ENCODE measurements around the gene GNA12.

DNA sequence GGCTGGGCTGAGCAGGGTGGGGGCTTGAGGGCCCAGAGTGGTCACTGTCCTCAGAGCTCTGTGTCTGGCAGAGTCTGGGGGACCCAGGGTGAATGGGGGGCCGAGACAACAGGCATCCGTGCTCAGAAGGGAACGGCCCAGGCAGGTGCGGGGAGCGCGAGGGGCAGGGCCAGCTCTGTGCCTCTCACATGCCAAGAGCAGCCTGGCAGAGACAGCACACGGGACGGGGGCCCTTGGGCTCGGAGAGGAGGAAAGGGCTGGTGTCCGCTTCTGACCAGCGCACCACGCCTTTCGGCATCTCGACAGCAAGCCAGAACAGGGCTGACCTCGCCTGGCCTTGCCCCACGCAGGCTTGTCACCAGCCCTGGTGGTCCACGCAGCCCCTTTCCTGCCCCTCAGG, 142.7 kb downstream of the GNA12 start:
- TF ChIP-seq, protein P1, sequence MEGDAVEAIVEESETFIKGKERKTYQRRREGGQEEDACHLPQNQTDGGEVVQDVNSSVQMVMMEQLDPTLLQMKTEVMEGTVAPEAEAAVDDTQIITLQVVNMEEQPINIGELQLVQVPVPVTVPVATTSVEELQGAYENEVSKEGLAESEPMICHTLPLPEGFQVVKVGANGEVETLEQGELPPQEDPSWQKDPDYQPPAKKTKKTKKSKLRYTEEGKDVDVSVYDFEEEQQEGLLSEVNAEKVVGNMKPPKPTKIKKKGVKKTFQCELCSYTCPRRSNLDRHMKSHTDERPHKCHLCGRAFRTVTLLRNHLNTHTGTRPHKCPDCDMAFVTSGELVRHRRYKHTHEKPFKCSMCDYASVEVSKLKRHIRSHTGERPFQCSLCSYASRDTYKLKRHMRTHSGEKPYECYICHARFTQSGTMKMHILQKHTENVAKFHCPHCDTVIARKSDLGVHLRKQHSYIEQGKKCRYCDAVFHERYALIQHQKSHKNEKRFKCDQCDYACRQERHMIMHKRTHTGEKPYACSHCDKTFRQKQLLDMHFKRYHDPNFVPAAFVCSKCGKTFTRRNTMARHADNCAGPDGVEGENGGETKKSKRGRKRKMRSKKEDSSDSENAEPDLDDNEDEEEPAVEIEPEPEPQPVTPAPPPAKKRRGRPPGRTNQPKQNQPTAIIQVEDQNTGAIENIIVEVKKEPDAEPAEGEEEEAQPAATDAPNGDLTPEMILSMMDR (IDR thresholded peaks at IDR 0.05; ENCODE audit: borderline replicate concordance, extremely low read depth, low read length, poor library complexity, severe bottlenecking) = no peak
- no peak for TF ChIP-seq EZH2 (IDR thresholded peaks at IDR 0.05; ENCODE audit: borderline replicate concordance, low read depth, low read length, severe bottlenecking)

All from DND-41 (cell line).